ENCODE data around the gene ULK4. TPM values are rescaled to one million over a fixed set of nuclear protein-coding genes. Genes with fewer than 3 reads are reported as not detected.
"Not testable (repeated sequence)": the region's sequence is repeated elsewhere in the genome, so short reads cannot be mapped to it uniquely, and the experiment has no call there.

Gene ULK4
- total RNA-seq, 2 donors from 2014 or later = 11.1 to 17.9 TPM

GRCh38 chr3:41882956-41883355 is 78.9 kb downstream of the ULK4 start:
- Histone ChIP-seq H3K36me3 (ENCODE audit: control insufficient read depth, insufficient read depth, low read length) (no peaks in the 10 kb centered on the region), H3K9me3 (ENCODE audit: control insufficient read depth, low read length) (no peaks in the 10 kb centered on the region), H3K4me3 (ENCODE audit: low read length) (no peak overlapping the region), H3K27me3 (ENCODE audit: control insufficient read depth, insufficient read depth, low read length, poor library complexity, severe bottlenecking) (no peaks in the 10 kb centered on the region), H3K27ac (ENCODE audit: low read depth, low read length) (no peak overlapping the region), H3K9ac (ENCODE audit: extremely low read depth, low read length, poor library complexity, severe bottlenecking) (no peak overlapping the region), H3K4me1 (ENCODE audit: control insufficient read depth, insufficient read depth, low read length) (no peaks in the 10 kb centered on the region)
- Mint-ChIP-seq H3K27me3 (ENCODE audit: insufficient read depth) (no peaks in the 10 kb centered on the region), H3K9me3 (no peaks in the 10 kb centered on the region), H3K27ac (no peak overlapping the region), H3K36me3 (ENCODE audit: low read depth) (no peaks in the 10 kb centered on the region), H3K4me1 (no peaks in the 10 kb centered on the region), H3K4me3 (no peak overlapping the region)
- no peak for TF ChIP-seq CTCF (conservative IDR thresholded peaks at IDR 0.05)
- DNase-seq = no peak

DNA sequence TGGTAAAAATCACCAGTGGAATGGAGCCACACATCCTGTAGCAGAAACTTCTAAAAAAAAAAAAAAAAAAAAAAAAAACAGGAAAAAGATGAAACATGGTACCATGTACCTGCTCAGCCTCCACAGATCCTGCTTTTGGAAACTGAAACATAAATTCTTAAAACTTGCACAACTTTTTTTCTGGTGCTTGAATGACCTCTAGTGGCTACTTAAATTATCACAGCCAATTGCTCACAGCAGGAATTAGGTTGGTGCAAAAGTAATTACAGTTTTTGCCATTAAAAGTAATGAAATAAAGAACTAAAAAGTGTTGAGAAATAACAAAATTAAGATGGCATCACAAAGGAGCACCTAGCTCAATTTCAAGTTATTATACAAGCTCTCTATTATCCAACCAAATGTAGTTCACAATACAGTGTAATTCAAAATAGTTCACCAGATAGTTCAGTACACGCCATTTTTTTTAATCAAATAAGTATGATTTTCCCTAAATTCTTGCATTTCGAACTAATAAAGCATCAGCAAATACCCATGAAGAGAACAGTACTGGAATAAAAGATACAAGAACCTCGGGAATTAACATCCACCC is 80.6 kb downstream of the ULK4 start:
- H3K36me3 Mint-ChIP-seq (ENCODE audit: low read depth) = no peaks in the 10 kb centered on the region

DNA sequence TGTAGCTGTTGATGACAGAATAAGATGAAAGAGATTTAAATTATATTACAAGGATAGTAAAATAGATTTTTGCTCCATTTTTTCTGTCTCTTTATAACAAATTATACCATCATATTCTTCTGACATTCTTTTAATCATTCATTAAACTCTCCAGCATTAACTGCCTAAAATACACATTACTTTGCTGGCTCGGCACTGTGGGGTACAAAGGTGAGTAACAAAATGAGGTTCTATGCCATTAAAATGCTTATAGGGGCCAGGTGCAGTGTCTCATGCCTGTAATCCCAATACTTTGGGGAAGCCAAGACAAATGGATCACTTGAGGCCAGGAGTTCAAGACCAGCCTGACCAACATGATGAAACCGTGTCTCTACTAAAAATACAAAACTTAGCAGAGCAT is 81.5 kb downstream of the ULK4 start:
- Histone ChIP-seq H3K27ac (ENCODE audit: low read depth, low read length) (no peak overlapping the region), H3K4me1 (ENCODE audit: control insufficient read depth, insufficient read depth, low read length) (no peaks in the 10 kb centered on the region), H3K9ac (ENCODE audit: extremely low read depth, low read length, poor library complexity, severe bottlenecking) (no peak overlapping the region), H3K4me3 (ENCODE audit: low read length) (no peak overlapping the region), H3K36me3 (ENCODE audit: control insufficient read depth, insufficient read depth, low read length) (no peaks in the 10 kb centered on the region), H3K27me3 (ENCODE audit: control insufficient read depth, insufficient read depth, low read length, poor library complexity, severe bottlenecking) (no peaks in the 10 kb centered on the region), H3K9me3 (ENCODE audit: control insufficient read depth, low read length) (no peaks in the 10 kb centered on the region)
- Mint-ChIP-seq H3K27ac (no peak overlapping the region), H3K4me1 (no peaks in the 10 kb centered on the region), H3K4me3 (no peak overlapping the region), H3K9me3 (no peaks in the 10 kb centered on the region), H3K36me3 (ENCODE audit: low read depth) (no peaks in the 10 kb centered on the region), H3K27me3 (ENCODE audit: insufficient read depth) (no peaks in the 10 kb centered on the region)
- no peak for DNase-seq
- WGBS, 2 experiments (ENCODE audit: insufficient coverage in 1 of 2, insufficient read length in 1 of 2) = 94 to 100% methylated on average over 1 to 2 of the region's 2 CpGs
- TF ChIP-seq CTCF (conservative IDR thresholded peaks at IDR 0.05) = no peak

More for the DNA sequence above, 80.6 kb downstream of the ULK4 start:
- Mint-ChIP-seq H3K9me3 (no peaks in the 10 kb centered on the region), H3K4me1 (no peaks in the 10 kb centered on the region), H3K4me3 (no peak overlapping the region), H3K27ac (no peak overlapping the region), H3K27me3 (ENCODE audit: insufficient read depth) (no peaks in the 10 kb centered on the region)
- H3K4me1 ChIP-seq (ENCODE audit: control insufficient read depth, insufficient read depth, low read length) = no peaks in the 10 kb centered on the region
- WGBS, 2 experiments (ENCODE audit: insufficient coverage in 1 of 2, insufficient read length in 1 of 2) = 38 to 67% methylated on average over 2 to 3 of the region's 3 CpGs
- TF ChIP-seq CTCF (conservative IDR thresholded peaks at IDR 0.05) = peak; percentile 84
- DNase-seq = no peak
- no peaks in the 10 kb centered on the region for H3K36me3 ChIP-seq (ENCODE audit: control insufficient read depth, insufficient read depth, low read length)
- H3K27ac ChIP-seq (ENCODE audit: low read depth, low read length) = no peak overlapping the region
- no peaks in the 10 kb centered on the region for H3K9me3 ChIP-seq (ENCODE audit: control insufficient read depth, low read length)
- no peak overlapping the region for H3K4me3 ChIP-seq (ENCODE audit: low read length)
- H3K9ac ChIP-seq (ENCODE audit: extremely low read depth, low read length, poor library complexity, severe bottlenecking) = no peak overlapping the region
- no peaks in the 10 kb centered on the region for H3K27me3 ChIP-seq (ENCODE audit: control insufficient read depth, insufficient read depth, low read length, poor library complexity, severe bottlenecking)

- not testable (repeated sequence) for H3K4me3 ChIP-seq (ENCODE audit: low read length); H3K9ac ChIP-seq (ENCODE audit: extremely low read depth, low read length, poor library complexity, severe bottlenecking); DNase-seq; H3K27me3 ChIP-seq (ENCODE audit: control insufficient read depth, insufficient read depth, low read length, poor library complexity, severe bottlenecking); H3K4me1 ChIP-seq (ENCODE audit: control insufficient read depth, insufficient read depth, low read length); H3K4me1 Mint-ChIP-seq; H3K27ac ChIP-seq (ENCODE audit: low read depth, low read length); H3K27ac Mint-ChIP-seq; H3K9me3 ChIP-seq (ENCODE audit: control insufficient read depth, low read length); H3K9me3 Mint-ChIP-seq; H3K36me3 ChIP-seq (ENCODE audit: control insufficient read depth, insufficient read depth, low read length); H3K27me3 Mint-ChIP-seq (ENCODE audit: insufficient read depth); H3K36me3 Mint-ChIP-seq (ENCODE audit: low read depth); H3K4me3 Mint-ChIP-seq
- 93% methylated on average over 9 of the region's 9 CpGs; no CpG with 5 or more reads in 1 of the 2 experiments for WGBS, 2 experiments (ENCODE audit: insufficient coverage in 1 of 2, insufficient read length in 1 of 2)
Observed at GRCh38 chr3:41877741-41878140, 84.2 kb downstream of the ULK4 start.

Data from endodermal cell (in vitro differentiated cells).